ENCODE data around the gene PIKFYVE.
"Not testable (repeated sequence)": the region's sequence is repeated elsewhere in the genome, so short reads cannot be mapped to it uniquely, and the experiment has no call there.

The PIKFYVE gene

DNA sequence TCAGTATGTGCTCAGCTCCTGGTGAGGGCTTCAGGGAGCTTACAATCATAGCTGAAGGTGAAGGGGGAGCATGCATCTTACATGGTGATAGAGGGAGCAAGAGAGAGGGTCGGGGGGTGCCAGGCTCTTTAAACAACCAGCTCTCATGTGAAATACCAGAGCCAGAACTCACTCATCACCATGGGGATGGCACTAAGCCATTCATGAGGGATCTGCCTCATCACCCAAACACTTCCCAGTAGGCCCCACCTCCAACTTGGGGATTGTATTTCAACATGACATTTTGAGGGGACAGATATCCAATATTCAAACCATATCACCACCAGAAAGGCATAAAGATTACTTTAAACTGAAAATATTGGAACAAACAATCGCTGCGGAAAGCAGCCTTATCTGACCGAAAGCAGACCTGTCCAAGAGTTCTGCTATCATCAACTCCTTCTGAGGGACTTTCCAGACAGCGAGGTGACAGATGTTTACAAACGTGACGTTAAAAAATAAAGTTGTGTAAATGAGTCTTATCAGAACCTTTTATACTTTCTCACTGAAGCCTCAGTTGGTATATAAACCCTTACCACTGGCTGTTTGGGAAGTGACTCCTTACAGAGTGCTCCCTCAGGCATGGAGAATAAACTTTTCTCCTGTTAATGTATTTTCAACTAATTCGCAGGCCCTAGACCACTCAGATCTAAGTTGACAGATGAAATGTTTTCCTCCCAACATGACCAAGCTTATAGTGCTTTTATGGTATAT lies 105.0 kb downstream of the PIKFYVE start:
- TF ChIP-seq, protein P1, sequence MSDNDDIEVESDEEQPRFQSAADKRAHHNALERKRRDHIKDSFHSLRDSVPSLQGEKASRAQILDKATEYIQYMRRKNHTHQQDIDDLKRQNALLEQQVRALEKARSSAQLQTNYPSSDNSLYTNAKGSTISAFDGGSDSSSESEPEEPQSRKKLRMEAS (IDR thresholded peaks at IDR 0.05; ENCODE audit: low read depth, low read length), result no peak
- TF ChIP-seq, protein P2, sequence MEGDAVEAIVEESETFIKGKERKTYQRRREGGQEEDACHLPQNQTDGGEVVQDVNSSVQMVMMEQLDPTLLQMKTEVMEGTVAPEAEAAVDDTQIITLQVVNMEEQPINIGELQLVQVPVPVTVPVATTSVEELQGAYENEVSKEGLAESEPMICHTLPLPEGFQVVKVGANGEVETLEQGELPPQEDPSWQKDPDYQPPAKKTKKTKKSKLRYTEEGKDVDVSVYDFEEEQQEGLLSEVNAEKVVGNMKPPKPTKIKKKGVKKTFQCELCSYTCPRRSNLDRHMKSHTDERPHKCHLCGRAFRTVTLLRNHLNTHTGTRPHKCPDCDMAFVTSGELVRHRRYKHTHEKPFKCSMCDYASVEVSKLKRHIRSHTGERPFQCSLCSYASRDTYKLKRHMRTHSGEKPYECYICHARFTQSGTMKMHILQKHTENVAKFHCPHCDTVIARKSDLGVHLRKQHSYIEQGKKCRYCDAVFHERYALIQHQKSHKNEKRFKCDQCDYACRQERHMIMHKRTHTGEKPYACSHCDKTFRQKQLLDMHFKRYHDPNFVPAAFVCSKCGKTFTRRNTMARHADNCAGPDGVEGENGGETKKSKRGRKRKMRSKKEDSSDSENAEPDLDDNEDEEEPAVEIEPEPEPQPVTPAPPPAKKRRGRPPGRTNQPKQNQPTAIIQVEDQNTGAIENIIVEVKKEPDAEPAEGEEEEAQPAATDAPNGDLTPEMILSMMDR (IDR thresholded peaks at IDR 0.05; ENCODE audit: low read depth, low read length), result no peak
- TF ChIP-seq POLR2A (IDR thresholded peaks at IDR 0.05; ENCODE audit: extremely low read depth, insufficient read length), result no peak
- TF ChIP-seq MYC (IDR thresholded peaks at IDR 0.05; ENCODE audit: low read depth, low read length), result no peak
- no peak overlapping the region for H3K4me3 ChIP-seq (ENCODE audit: low read depth, low read length)
- DNase-seq (ENCODE audit: low read depth), result no peak

DNA sequence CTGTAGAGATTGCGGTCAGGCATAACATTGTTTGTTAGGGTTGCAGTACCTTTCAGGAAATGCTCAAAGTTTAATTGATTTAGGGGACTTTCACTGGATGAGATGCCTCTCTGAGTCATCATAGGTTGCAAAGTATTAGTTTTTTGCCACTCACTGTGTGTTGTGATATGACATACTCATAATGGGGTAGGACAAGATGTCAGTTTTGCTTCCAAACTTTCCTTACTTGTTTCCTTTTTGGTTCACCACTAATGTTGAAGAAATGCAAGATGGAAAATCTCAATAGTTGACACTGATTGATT lies 105.5 kb downstream of the PIKFYVE start:
- TF ChIP-seq MYC (IDR thresholded peaks at IDR 0.05; ENCODE audit: low read depth, low read length) (no peak), POLR2A (IDR thresholded peaks at IDR 0.05; ENCODE audit: extremely low read depth, insufficient read length) (no peak)
- TF ChIP-seq, protein P1 (IDR thresholded peaks at IDR 0.05; ENCODE audit: low read depth, low read length), result no peak
- TF ChIP-seq, protein P2 (IDR thresholded peaks at IDR 0.05; ENCODE audit: low read depth, low read length), result no peak
- no peak for DNase-seq (ENCODE audit: low read depth)
- no peak overlapping the region for H3K4me3 ChIP-seq (ENCODE audit: low read depth, low read length)

DNA sequence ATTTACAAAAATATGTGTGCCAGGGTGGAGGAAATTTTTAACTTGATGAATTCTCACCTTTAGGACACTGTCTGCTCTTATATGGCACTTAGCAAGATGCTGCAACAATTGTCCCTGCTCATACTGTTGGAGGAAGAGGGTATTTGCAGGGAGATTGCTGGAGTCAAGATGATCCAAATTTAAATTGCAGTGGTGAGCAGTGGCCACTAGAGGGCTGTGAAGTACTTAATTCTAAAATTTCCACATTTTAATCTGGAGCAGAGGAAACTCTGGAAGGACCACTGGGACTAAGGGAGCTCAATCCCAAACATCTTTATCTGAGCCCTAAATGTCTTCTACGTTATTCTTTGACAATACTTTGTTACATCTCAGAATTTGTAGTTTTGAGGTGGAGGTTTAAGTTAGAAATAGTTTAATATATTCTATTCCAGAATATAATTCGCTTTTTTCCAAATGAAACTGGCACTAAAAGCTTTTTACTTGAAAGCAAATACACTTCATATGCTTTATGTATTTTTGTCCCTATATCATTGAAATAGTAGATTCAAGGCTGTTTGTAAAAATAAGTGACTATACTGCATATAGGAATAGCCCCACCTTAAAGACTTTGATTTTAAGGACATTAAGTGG lies 107.5 kb downstream of the PIKFYVE start:
- DNase-seq (ENCODE audit: low read depth), result peak; percentile 59
- TF ChIP-seq, protein P2 (IDR thresholded peaks at IDR 0.05; ENCODE audit: low read depth, low read length), result peak; percentile 80
- TF ChIP-seq, protein P1 (IDR thresholded peaks at IDR 0.05; ENCODE audit: low read depth, low read length), result no peak
- no peak overlapping the region for H3K4me3 ChIP-seq (ENCODE audit: low read depth, low read length)

DNA sequence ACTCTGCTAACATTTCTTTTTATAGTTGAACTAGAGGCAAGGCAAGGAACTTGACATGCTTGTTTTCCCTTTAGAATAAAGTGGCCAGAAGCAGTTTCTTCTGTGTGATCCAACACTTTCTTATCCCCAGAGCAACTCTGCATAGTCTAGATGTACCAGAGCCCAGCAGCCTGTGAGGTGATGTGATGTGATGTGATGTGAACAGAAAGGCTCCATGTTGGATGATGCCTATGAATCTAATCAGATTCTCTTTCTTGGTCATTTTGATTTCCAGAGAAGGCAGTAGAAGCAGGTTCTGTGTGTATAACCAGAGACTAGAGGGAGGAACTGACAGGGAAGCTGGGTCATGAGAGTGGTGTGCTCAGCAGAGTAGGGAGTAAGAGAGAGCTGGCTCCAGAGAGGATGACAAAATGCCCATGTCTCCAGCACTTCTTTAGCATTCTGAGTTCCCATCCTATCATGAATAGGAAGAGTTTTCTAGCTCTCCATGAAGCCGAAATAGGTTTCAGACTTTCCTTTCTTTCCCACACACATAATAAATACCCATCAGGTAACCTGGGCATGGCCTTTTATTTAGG lies 109.5 kb downstream of the PIKFYVE start:
- no peak for DNase-seq (ENCODE audit: low read depth)
- no peak for TF ChIP-seq MYC (IDR thresholded peaks at IDR 0.05; ENCODE audit: low read depth, low read length)
- TF ChIP-seq, protein P1 (IDR thresholded peaks at IDR 0.05; ENCODE audit: low read depth, low read length), result no peak
- TF ChIP-seq, protein P2 (IDR thresholded peaks at IDR 0.05; ENCODE audit: low read depth, low read length), result no peak
- H3K4me3 ChIP-seq (ENCODE audit: low read depth, low read length), result no peak overlapping the region

DNA sequence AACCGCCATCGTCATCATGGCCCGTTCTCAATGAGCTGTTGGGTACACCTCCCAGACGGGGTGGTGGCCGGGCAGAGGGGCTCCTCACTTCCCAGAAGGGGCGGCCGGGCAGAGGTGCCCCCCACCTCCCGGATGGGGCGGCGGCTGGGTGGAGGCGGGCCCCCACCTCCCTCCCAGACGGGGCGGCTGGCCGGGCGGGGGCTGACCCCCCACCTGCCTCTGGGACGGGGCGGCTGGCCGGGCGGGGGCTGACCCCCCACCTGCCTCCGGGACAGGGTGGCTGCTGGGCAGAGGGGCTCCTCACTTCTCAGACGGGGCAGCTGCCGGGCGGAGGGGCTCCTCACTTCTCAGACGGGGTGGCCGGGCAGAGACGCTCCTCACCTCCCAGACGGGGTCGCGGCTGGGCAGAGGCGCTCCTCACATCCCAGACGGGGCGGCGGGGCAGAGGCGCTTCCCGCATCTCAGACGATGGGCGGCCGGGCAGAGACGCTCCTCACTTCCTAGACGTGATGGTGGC lies 111.3 kb downstream of the PIKFYVE start:
- DNase-seq (ENCODE audit: low read depth); H3K4me3 ChIP-seq (ENCODE audit: low read depth, low read length): not testable (repeated sequence)

DNA sequence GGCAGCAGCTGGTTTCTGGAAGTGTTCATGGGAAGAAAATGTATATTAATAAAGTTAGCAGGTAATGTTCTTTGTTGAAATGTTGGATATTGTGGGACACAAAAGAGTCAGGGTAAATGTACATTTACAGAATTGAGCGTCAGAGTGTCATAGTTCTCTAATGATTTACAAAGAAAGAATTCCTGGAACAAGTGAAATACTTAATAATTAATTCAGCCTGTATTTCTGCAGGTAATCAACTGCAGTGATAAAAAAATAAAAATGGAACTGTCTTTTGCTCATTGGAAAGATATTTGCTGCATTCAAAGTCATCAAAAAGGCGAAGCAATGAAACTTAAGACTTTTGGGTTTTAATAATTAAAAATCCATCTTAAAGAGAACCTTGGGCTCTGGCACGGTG lies 113.1 kb downstream of the PIKFYVE start:
- no peak overlapping the region for H3K4me3 ChIP-seq (ENCODE audit: low read depth, low read length)
- TF ChIP-seq, protein P2 (IDR thresholded peaks at IDR 0.05; ENCODE audit: low read depth, low read length), result no peak
- no peak for TF ChIP-seq POLR2A (IDR thresholded peaks at IDR 0.05; ENCODE audit: extremely low read depth, insufficient read length)
- DNase-seq (ENCODE audit: low read depth), result no peak
